ENCODE results near the gene EPS8L3.
A peak's percentile ranks its signal among the peaks of the same experiment; 100 is the strongest.

The EPS8L3 gene

GRCh38 chr1:109783436-109783835 lies 19.7 kb upstream of the EPS8L3 start:
- Histone ChIP-seq H3K4me3 (ENCODE audit: low read depth, low read length) (no peak overlapping the region), H3K36me3 (replicated peaks) (no peaks in the 10 kb centered on the region), H3K27me3 (replicated peaks) (no peaks in the 10 kb centered on the region), H3K27ac (no peak overlapping the region)
- peak; percentile 48 for DNase-seq
- in situ Hi-C loops (cut with HindIII; ENCODE audit: low pct_ligation_motif_present, low sequenced_read_pairs) = no loop called here
- no peak for TF ChIP-seq CTCF (IDR thresholded peaks at IDR 0.05; ENCODE audit: low read depth, low read length, missing control alignments)

- no peaks in the 10 kb centered on the region for H3K36me3 ChIP-seq (replicated peaks)
- no peak for TF ChIP-seq CTCF (IDR thresholded peaks at IDR 0.05; ENCODE audit: low read depth, low read length, missing control alignments)
- H3K27ac ChIP-seq = no peak overlapping the region
- H3K27me3 ChIP-seq (replicated peaks) = no peaks in the 10 kb centered on the region
- no peak overlapping the region for H3K4me3 ChIP-seq (ENCODE audit: low read depth, low read length)
- in situ Hi-C loops (cut with HindIII; ENCODE audit: low pct_ligation_motif_present, low sequenced_read_pairs) = no loop called here
- DNase-seq = no peak
Measured at GRCh38 chr1:109782927-109783326, 19.2 kb upstream of the EPS8L3 start.

- Histone ChIP-seq H3K27ac (no peak overlapping the region), H3K27me3 (replicated peaks) (no peaks in the 10 kb centered on the region), H3K4me3 (ENCODE audit: low read depth, low read length) (no peak overlapping the region), H3K36me3 (replicated peaks) (no peaks in the 10 kb centered on the region)
- no peak for DNase-seq
- no peak for TF ChIP-seq CTCF (IDR thresholded peaks at IDR 0.05; ENCODE audit: low read depth, low read length, missing control alignments)
- in situ Hi-C loops (cut with HindIII; ENCODE audit: low pct_ligation_motif_present, low sequenced_read_pairs) = no loop called here
Measured at GRCh38 chr1:109782514-109782913, 18.8 kb upstream of the EPS8L3 start.

- no peak for DNase-seq
- no peaks in the 10 kb centered on the region for H3K27me3 ChIP-seq (replicated peaks)
- no peak for TF ChIP-seq CTCF (IDR thresholded peaks at IDR 0.05; ENCODE audit: low read depth, low read length, missing control alignments)
- H3K4me3 ChIP-seq (ENCODE audit: low read depth, low read length) = no peak overlapping the region
- in situ Hi-C loops (cut with HindIII; ENCODE audit: low pct_ligation_motif_present, low sequenced_read_pairs) = no loop called here
- no peaks in the 10 kb centered on the region for H3K36me3 ChIP-seq (replicated peaks)
- no peak overlapping the region for H3K27ac ChIP-seq
Measured at GRCh38 chr1:109781806-109782205, 18.1 kb upstream of the EPS8L3 start.

- no peak for DNase-seq
- Histone ChIP-seq H3K27ac (no peak overlapping the region), H3K27me3 (replicated peaks) (no peaks in the 10 kb centered on the region), H3K36me3 (replicated peaks) (no peaks in the 10 kb centered on the region), H3K4me3 (ENCODE audit: low read depth, low read length) (no peak overlapping the region)
- in situ Hi-C loops (cut with HindIII; ENCODE audit: low pct_ligation_motif_present, low sequenced_read_pairs) = no loop called here
- no peak for TF ChIP-seq CTCF (IDR thresholded peaks at IDR 0.05; ENCODE audit: low read depth, low read length, missing control alignments)
Measured at GRCh38 chr1:109780982-109781381, 17.3 kb upstream of the EPS8L3 start.

- no peak overlapping the region for H3K4me3 ChIP-seq (ENCODE audit: low read depth, low read length)
- in situ Hi-C loops (cut with HindIII; ENCODE audit: low pct_ligation_motif_present, low sequenced_read_pairs) = no loop called here
Measured at GRCh38 chr1:109777980-109778625, 14.4 kb upstream of the EPS8L3 start.

More at GRCh38 chr1:109777980-109778625, 14.4 kb upstream of the EPS8L3 start:
- TF ChIP-seq CTCF (IDR thresholded peaks at IDR 0.05; ENCODE audit: low read depth, low read length, missing control alignments) = no peak
- Histone ChIP-seq H3K27ac (no peak overlapping the region), H3K36me3 (replicated peaks) (no peaks in the 10 kb centered on the region), H3K27me3 (replicated peaks) (no peaks in the 10 kb centered on the region)
- DNase-seq = no peak

All from brain microvascular endothelial cell (primary cell).